GM10847 (cell line): ENCODE measurements around the gene SOX10.

Experiments used
- POLR2A ChIP-seq: IDR thresholded peaks from 2 replicates; pipeline ENCODE4 v1.6.1; 2011; ENCODE audit not compliant: insufficient read length; ENCODE audit errors: extremely low read depth

SOX10 gene

DNA sequence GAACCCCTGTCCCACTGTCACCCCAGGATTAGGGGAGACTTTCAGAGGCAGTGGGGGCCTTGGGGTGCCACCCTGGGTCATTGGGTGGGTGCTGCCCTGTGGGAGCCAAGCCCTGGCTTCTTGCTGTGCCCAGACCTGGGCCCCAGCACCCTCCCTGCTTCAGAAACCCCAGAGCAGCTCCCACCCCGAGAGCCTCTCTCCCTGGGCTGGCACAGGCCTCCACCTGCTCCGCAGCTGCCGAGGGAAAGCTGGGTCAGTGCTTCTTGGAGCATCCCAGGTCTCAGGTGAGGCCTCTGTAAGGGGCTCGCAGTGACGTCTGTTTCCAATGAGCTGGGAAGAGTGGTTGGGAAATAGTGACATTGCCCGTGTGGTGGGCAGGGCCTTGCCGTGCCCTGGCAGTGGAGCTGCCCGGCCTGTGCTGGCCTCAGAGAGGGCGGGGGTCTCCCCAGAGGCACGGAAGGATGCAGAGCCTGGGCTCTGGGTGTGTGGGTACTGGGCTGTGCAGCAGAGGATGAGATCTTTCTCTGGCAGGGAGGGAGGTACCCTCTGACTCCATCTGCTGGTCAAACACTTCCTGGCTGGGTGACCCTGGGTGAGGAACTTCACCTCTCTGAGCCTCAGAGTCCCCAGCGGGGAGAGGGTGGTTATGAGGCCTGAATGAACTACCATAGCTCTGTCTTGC is 53.9 kb downstream of the SOX10 start:
- no peak for TF ChIP-seq POLR2A

DNA sequence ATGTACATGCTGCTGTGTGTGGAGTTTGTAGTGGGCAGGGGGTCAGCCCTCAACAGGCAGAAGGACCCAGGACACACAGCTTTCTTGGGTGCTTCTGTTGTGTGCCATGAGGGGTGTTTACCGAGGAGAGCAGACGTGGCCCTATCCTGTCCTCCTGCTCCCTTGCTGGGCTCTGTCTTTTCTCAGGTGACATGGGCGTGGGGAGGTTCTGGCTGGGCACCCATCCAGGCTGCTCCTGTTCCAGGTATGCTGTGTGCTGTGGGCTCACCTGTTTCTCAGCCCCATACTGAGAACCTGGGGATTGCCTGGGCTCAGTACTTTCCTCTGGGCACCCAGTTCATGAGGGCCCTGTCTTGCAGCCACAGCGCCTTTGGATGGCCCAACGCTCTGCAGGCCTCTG is 55.0 kb downstream of the SOX10 start:
- TF ChIP-seq POLR2A: no peak

DNA sequence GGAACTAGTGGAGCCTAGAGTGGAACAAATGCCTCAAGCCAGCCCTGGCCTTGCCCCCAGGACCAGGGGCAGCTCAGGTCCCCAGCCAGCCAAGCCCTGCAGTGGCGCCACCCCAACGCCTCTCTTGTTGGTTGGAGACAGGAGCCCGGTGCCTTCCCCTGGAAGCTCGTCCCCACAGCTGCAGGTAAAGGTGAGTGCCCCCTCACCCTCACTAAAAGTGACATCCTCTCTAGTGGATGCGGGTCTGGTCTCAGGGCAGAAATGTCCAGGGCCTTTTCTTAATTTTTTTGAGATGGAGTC is 56.8 kb downstream of the SOX10 start:
- no peak for TF ChIP-seq POLR2A

DNA sequence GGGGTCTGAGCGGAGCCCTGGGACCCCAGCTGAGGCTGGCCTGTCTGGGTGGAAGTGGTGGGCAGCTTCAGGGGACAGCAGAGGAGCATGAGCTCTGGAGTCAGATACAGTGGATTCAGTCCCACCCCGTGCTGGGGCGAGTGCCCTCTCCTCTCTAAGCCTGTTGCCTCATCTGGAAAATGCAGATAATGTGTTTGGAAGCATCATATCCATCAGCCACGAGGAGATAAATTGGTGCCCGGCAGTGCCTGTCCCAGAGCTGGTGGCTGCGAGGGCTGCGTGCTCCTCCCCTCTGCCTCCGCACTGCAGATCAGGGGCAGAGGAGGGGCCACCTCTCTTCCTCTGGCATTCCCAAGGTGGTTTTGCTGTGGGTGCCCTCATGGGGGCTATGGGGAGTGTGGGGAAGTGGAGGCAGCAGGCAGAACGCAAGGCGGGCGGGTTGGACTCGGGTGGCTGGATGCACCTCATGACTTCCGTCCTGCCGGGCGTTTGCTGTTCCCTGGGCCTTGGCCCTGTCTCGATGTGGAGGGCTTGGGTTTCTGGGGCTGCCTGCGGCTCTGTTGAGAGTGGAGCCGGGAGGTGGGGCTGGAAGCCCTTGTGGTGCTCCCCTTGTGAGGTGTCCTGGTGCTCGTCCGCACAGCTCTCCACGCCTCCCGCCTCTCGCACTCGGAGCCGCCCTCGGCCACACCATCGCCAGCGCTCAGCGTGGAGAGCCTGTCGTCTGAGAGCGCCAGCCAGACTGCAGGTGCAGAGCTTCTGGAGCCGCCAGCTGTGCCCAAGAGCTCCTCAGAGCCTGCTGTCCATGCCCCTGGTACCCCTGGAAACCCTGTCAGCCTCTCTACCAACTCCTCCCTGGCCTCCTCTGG is 57.4 kb downstream of the SOX10 start:
- TF ChIP-seq POLR2A: no peak

DNA sequence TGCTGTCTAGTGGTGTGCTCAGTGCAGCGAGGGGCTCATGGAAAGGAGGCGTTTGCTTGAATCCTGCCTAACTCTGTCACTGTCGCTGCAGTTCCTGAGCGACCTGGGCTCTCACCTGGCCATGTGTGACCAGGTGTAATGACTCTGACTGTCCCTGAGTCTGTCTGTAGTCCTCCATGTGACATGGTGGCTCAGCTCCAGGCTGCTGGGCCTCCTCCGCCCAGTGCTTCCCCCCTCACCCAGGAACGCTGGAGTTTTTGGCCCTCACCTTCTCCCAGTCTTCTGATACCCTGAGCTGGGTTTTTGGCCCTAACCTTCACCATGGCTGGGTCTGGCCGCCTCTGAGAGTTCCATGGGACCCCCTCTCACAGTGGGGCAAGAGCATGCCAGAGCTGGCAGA is 58.0 kb downstream of the SOX10 start:
- TF ChIP-seq POLR2A: no peak

DNA sequence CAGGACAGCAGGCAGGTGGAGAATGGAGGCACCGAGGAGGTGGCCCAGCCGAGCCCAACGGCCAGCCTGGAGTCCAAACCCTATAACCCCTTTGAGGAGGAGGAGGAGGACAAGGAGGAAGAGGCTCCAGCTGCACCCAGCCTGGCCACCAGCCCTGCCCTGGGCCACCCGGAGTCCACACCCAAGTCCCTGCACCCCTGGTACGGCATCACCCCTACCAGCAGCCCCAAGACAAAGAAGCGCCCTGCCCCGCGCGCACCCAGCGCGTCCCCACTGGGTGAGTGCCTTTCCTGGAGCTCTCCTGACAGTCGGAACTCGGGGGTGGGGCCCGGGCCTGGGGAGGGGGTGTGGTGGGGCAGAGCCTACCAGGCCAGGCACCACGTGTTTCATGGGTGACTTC is 58.6 kb downstream of the SOX10 start:
- TF ChIP-seq POLR2A: no peak

DNA sequence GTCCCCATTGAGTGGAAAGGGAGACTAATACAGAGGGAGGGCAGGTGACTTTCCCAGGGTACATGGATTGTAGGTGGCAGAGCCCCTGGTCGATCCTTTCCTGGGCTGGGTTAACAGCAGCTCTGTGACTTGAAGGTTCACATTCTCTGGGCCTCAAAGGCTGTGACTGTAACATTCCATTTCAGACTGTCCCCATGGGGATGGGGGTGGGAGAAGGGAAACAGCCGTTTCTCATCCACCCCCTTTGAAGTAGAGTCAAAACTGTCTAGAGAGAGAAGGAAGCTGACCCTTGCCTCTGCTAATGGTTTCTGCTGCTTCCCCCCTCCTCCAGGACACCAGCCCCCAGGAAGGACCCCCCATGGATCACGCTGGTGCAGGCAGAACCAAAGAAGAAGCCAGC is 59.0 kb downstream of the SOX10 start:
- TF ChIP-seq POLR2A: no peak

DNA sequence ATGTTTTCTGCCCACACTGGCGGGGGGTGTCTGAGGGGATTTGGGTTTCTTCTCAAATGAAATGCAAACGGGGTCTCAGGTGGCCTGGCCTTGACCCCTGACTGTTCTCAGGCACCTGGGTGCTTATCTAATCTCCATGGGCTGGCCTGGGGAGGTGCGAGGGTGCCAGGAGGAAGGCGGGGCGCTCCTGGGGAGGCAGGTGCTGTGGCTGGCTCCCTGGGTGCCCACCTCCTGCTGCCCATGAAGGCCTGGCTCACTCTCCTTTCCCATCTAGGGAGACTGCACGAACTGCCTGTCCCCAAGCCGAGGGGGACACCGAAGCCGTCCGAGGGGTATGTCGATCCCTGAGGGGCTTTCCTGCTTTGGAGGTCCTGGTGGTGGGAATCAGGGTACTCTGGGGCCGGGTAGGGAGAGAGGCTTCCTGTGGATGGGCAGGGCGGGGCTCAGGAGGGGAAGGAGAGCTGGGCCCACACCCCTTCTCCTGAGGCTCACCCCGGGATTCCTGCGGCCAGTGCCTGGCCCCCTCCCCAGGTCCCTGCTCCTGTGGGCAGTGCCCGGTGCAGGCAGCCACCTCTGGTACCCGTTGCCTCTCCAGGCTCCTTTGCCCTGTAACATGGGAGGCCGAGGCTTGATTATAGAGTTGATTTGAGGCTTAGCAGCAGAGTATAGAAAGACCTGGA is 59.8 kb downstream of the SOX10 start:
- no peak for TF ChIP-seq POLR2A

DNA sequence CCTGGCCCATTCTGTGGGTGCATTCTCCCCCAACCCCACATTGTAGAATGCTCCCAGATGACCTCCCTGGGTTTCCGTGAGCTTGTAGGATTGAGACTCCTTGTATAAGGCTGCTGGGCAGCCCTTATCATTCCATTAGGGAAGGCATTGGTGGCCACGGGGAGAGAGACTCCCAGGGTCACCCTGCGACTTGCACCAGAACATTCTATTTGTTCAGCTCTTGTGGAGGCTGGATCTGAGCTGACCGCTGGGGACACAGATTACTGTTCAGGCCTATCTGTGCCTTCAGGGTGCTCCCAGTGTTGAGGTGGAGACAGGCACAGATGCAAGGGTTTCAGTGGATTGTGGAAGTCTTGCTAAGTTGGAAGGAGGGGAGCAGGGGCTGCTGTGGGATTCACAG is 60.4 kb downstream of the SOX10 start:
- no peak for TF ChIP-seq POLR2A
